Skin epidermis (tissue), 12 donors: ENCODE measurements around the gene TEX51.

Experiments
- H3K27ac ChIP-seq, 21 experiments: fragments of 200-600 bp; sonication (generic) in 11 of 21; one replicate each; pipeline ENCODE4 v1.5.0; 2020; ENCODE audit warnings: mild to moderate bottlenecking in 3 of 21, inconsistent platforms in 2 of 21, moderate library complexity in 2 of 21
- H3K4me3 ChIP-seq, 7 experiments: fragments of 200-600 bp; sonication (generic) in 2 of 7; one replicate each; pipeline ENCODE4 v1.5.0; 2020; ENCODE audit warnings: inconsistent platforms in 2 of 7, mild to moderate bottlenecking in 2 of 7, moderate library complexity in 1 of 7

Gene TEX51

GRCh38 chr2:126945118-126945517 is 46.4 kb downstream of the TEX51 start:
- Histone ChIP-seq H3K27ac (no peak overlapping the region), H3K4me3 (no peak overlapping the region)

DNA sequence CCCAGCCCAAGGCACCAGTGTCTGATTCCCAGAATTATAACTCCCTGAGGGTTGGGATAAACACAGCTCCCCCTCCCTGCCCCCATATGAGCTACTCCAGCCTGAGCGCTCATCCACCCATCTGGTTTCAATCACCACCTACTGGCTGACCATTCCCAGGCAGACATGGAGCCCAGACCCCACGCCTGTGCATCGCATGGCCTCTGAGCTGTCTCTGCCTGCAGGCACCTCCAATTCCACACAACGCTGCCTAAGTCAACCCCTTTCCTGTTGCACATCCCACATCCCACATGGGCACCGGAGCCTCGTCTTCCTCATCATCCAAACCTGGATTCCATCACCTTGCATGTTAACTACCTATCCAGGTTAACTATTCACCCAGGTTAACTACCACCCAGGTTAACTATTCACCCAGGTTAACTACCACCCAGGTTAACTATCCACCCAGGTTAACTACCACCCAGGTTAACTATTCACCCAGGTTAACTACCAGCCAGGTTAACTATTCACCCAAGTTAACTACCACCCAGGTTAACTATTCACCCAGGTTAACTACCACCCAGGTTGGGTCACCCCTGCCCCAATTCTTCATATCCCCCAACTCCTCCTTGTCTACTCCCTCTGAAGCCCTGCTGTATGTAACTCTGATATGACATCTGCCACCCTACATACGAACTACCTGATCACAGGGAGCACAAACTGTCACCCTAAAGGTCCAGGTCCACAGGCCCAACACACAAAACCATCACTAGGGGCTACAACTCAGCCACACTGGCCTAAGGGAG is 47.8 kb downstream of the TEX51 start:
- no peak overlapping the region for H3K27ac ChIP-seq
- no peak overlapping the region for H3K4me3 ChIP-seq

- H3K4me3 ChIP-seq, result no peak overlapping the region
- no peak overlapping the region for H3K27ac ChIP-seq
Measured at GRCh38 chr2:126947103-126947429, 48.4 kb downstream of the TEX51 start.

- Histone ChIP-seq H3K4me3 (no peak overlapping the region), H3K27ac (no peak overlapping the region)
Measured at GRCh38 chr2:126949775-126950174, 51.1 kb downstream of the TEX51 start.

DNA sequence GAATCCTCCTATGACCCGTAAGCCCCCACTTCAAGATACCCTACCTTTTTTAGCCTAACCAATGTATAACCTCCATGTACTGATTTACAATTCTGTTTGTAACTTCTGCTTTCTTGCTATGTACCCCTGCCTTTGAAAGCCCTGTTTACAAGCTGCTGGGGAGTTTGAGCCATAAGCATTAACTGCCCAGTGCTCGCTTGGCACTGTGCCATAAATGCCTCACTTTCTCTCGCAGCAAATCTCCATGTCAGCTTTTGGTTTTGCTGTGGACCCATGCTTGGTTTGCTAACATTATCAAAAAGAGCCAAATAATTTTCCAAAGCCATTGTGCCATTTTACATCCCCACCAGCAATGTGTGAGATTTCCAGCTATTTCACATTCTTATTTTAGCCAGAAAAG is 51.8 kb downstream of the TEX51 start:
- no peak overlapping the region for H3K4me3 ChIP-seq
- H3K27ac ChIP-seq, result no peak overlapping the region
